A673 (cell line): ENCODE measurements around the gene THOC5.

Experiments
- CTCF ChIP-seq: fragments of 300-800, 200-600 bp; sonication (generic); conservative IDR thresholded peaks from 2 replicates; pipeline ENCODE4 v1.5.1; 2017; ENCODE audit warnings: low read depth, mild to moderate bottlenecking, antibody characterized with exemption, low read length, moderate library complexity, mixed read lengths
- EZH2 ChIP-seq: fragments of 200-600 bp; sonication (generic); IDR thresholded peaks from 2 replicates; pipeline ENCODE4 v1.6.1; 2017; ENCODE audit warnings: borderline replicate concordance, low read depth, mild to moderate bottlenecking, mixed read lengths, antibody characterized with exemption, low read length; ENCODE audit not compliant: poor library complexity, severe bottlenecking

GRCh38 chr22:29478326-29479276 lies 75.0 kb downstream of the THOC5 start:
- TF ChIP-seq CTCF, result no peak
- no peak for TF ChIP-seq EZH2
